BJ (cell line): ENCODE results near the gene DDX54. TPM values are rescaled to one million over a fixed set of nuclear protein-coding genes. Genes with fewer than 3 reads are reported as not detected.

Experiments used
- CTCF ChIA-PET: fragments of 350-600 bp; formaldehyde crosslinking; extraction: SDS; loops from one replicate; lab custom pipeline; 2021; ENCODE audit warnings: antibody characterized with exemption, inconsistent platforms; lab: Yijun Ruan, JAX
- POLR2A ChIA-PET: fragments of 300-600 bp; sonication (Branson Sonifier 250); formaldehyde crosslinking; extraction: SDS; loops from one replicate; lab custom pipeline; 2021; ENCODE audit warnings: antibody characterized with exemption; lab: Charles Lee
- DNase-seq: peaks from one replicate; pipeline ENCODE4 v3.0.0-alpha.2; 2011; ENCODE audit warnings: low read depth
- H3K27me3 ChIP-seq: 2 replicates; pipeline ENCODE4 v1.6.0; 2011; ENCODE audit warnings: low read length; ENCODE audit not compliant: control insufficient read depth, insufficient read depth
- H3K36me3 ChIP-seq: 2 replicates; pipeline ENCODE4 v1.5.1; 2011; ENCODE audit warnings: low read length; ENCODE audit not compliant: control insufficient read depth, insufficient read depth
- H3K4me3 ChIP-seq: 2 replicates; pipeline ENCODE4 v1.5.1; 2011; ENCODE audit warnings: low read depth, mild to moderate bottlenecking, control low read depth, low read length
- polyA plus RNA-seq: library from polyadenylated mRNA; depleted of rRNA; stranded (reverse); fragments of >200 nt; gene quantifications from 2 replicates; pipeline ENCODE4 v1.2.3, GENCODE V29; 2011
- TF ChIP-seq, protein P1 (sequence below): IDR thresholded peaks from 2 replicates; pipeline ENCODE4 v1.5.1; 2011; ENCODE audit warnings: low read depth, mild to moderate bottlenecking, control low read depth, inconsistent platforms, low read length, moderate library complexity; ENCODE audit not compliant: insufficient read depth

DDX54 gene
- polyA plus RNA-seq, 1 experiment, result 54.7 TPM

- Histone ChIP-seq H3K4me3 (no peak overlapping the region), H3K27me3 (no peaks in the 10 kb centered on the region), H3K36me3 (peaks cover 44% of the 10 kb centered on the region)
- POLR2A ChIA-PET, result no interaction called here
- TF ChIP-seq, protein P1, sequence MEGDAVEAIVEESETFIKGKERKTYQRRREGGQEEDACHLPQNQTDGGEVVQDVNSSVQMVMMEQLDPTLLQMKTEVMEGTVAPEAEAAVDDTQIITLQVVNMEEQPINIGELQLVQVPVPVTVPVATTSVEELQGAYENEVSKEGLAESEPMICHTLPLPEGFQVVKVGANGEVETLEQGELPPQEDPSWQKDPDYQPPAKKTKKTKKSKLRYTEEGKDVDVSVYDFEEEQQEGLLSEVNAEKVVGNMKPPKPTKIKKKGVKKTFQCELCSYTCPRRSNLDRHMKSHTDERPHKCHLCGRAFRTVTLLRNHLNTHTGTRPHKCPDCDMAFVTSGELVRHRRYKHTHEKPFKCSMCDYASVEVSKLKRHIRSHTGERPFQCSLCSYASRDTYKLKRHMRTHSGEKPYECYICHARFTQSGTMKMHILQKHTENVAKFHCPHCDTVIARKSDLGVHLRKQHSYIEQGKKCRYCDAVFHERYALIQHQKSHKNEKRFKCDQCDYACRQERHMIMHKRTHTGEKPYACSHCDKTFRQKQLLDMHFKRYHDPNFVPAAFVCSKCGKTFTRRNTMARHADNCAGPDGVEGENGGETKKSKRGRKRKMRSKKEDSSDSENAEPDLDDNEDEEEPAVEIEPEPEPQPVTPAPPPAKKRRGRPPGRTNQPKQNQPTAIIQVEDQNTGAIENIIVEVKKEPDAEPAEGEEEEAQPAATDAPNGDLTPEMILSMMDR, result no peak
- CTCF ChIA-PET, result interaction anchor here (0.5 to 4.1 kb wide), 7 partner anchors 10 to 193 kb away, joined by 3 to 31 read pairs (median 4); no protein-coding TSS in a partner anchor
- no peak for DNase-seq
Measured at GRCh38 chr12:113172185-113172584, 13.1 kb downstream of the DDX54 start.

DNA sequence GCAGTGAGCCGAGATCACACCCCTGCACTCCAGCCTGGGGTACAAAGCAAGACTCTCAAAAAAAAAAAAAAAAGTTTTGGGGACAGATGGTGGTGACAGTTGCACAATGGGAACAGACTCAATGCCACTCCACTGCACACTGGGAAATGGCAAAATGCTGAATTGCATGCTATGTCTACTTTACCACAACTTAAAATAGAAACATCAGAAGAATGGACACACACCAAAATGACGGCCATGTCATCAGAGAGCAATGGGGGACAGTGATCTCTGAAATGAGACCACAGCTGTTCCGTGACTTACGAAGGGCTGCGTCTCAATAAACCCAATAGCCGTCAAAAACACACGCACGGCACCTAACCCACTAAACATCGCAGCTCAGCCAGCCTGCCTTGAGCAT lies 13.7 kb downstream of the DDX54 start:
- DNase-seq, result no peak
- CTCF ChIA-PET, result interaction anchor here (1.0 to 4.1 kb wide), 4 partner anchors 10 to 178 kb away, joined by 4 to 31 read pairs (median 18); no protein-coding TSS in a partner anchor
- POLR2A ChIA-PET, result no interaction called here
- TF ChIP-seq, protein P1, result no peak
- H3K27me3 ChIP-seq, result no peaks in the 10 kb centered on the region
- H3K36me3 ChIP-seq, result peaks cover 38% of the 10 kb centered on the region
- no peak overlapping the region for H3K4me3 ChIP-seq

- ChIA-PET POLR2A (no interaction called here), CTCF (interaction anchor here (2.1 to 4.1 kb wide), 2 partner anchors 9 to 122 kb away, joined by 10 to 27 read pairs; no protein-coding TSS in a partner anchor)
- peaks cover 38% of the 10 kb centered on the region for H3K36me3 ChIP-seq
Measured at GRCh38 chr12:113170926-113171325, 14.4 kb downstream of the DDX54 start.

DNA sequence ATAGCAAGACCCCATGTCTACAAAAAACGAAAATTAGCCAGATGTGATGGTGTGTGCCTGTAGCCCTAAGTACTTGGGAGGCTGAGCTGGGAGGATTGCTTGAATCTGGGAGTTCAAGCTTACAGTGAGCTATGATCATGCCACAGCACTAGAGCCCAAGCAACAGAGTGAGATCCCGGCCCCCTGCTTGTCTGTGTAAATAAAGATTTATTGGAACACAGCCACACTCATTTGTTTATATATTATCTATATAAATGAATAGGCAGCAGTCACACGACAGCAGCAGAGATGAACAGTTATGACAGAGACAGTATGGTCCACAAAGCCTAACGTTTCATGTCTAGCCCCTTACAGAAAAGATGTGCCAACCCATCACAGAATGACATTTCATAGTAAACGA lies 14.8 kb downstream of the DDX54 start:
- TF ChIP-seq, protein P1, result no peak
- Histone ChIP-seq H3K27me3 (no peaks in the 10 kb centered on the region), H3K4me3 (no peak overlapping the region), H3K36me3 (peaks cover 43% of the 10 kb centered on the region)
- ChIA-PET CTCF (interaction anchor here (0.7 to 2.1 kb wide), 3 partner anchors 71 to 163 kb away, joined by 3 to 10 read pairs (median 3); no protein-coding TSS in a partner anchor), POLR2A (no interaction called here)
- no peak for DNase-seq

More at GRCh38 chr12:113170926-113171325, 14.4 kb downstream of the DDX54 start:
- TF ChIP-seq, protein P1, result no peak
- Histone ChIP-seq H3K27me3 (no peaks in the 10 kb centered on the region), H3K4me3 (no peak overlapping the region)
- no peak for DNase-seq

DNA sequence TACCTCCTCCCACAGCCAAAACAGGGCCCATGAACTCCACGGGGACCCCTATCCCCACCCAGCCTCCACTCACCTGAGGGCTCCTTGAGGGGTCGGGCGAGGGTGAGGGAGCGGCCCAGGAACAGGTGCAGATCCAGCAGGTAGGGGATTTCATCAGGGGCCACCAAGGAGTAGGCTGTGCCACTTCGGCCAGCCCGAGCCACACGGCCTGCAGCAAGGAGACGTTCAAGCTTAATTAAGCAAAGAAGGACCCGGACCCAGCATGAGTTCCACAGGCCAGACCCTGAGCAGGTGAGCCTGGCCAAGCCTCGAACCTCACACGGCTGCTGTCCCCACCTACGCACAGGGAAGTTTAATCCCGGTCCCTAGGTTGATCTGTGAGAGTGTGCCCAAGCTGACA lies 15.6 kb downstream of the DDX54 start:
- ChIA-PET CTCF (interaction anchor here (0.7 to 1.4 kb wide), 3 partner anchors 71 to 177 kb away, joined by 3 read pairs; no protein-coding TSS in a partner anchor), POLR2A (no interaction called here)
- no peak overlapping the region for H3K4me3 ChIP-seq
- no peak for DNase-seq
- no peaks in the 10 kb centered on the region for H3K27me3 ChIP-seq
- H3K36me3 ChIP-seq, result peaks cover 46% of the 10 kb centered on the region
- TF ChIP-seq, protein P1, result no peak
